ENCODE data around the gene AGAP1. TPM values are rescaled to one million over a fixed set of nuclear protein-coding genes. Genes with fewer than 3 reads are reported as not detected.

The AGAP1 gene
- total RNA-seq, 1 donor from 2014 or later, result 43.8 TPM

- H3K27me3 Mint-ChIP-seq (ENCODE audit: unreplicated experiment), result no peaks in the 10 kb centered on the region
- no peaks in the 10 kb centered on the region for H3K9me3 Mint-ChIP-seq (ENCODE audit: unreplicated experiment)
- TF ChIP-seq, protein P1, sequence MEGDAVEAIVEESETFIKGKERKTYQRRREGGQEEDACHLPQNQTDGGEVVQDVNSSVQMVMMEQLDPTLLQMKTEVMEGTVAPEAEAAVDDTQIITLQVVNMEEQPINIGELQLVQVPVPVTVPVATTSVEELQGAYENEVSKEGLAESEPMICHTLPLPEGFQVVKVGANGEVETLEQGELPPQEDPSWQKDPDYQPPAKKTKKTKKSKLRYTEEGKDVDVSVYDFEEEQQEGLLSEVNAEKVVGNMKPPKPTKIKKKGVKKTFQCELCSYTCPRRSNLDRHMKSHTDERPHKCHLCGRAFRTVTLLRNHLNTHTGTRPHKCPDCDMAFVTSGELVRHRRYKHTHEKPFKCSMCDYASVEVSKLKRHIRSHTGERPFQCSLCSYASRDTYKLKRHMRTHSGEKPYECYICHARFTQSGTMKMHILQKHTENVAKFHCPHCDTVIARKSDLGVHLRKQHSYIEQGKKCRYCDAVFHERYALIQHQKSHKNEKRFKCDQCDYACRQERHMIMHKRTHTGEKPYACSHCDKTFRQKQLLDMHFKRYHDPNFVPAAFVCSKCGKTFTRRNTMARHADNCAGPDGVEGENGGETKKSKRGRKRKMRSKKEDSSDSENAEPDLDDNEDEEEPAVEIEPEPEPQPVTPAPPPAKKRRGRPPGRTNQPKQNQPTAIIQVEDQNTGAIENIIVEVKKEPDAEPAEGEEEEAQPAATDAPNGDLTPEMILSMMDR (IDR thresholded peaks at IDR 0.05), result no peak
- peaks cover 24% of the 10 kb centered on the region for H3K36me3 Mint-ChIP-seq (ENCODE audit: unreplicated experiment)
- no peak overlapping the region for H3K4me3 Mint-ChIP-seq (ENCODE audit: unreplicated experiment)
- H3K4me1 Mint-ChIP-seq (ENCODE audit: unreplicated experiment), result peaks cover 11% of the 10 kb centered on the region
- DNase-seq (ENCODE audit: extremely low spot score, unreplicated experiment), result no peak
- no peak overlapping the region for H3K27ac Mint-ChIP-seq (ENCODE audit: unreplicated experiment)
Measured at GRCh38 chr2:236049981-236050380, 556.1 kb downstream of the AGAP1 start.

DNA sequence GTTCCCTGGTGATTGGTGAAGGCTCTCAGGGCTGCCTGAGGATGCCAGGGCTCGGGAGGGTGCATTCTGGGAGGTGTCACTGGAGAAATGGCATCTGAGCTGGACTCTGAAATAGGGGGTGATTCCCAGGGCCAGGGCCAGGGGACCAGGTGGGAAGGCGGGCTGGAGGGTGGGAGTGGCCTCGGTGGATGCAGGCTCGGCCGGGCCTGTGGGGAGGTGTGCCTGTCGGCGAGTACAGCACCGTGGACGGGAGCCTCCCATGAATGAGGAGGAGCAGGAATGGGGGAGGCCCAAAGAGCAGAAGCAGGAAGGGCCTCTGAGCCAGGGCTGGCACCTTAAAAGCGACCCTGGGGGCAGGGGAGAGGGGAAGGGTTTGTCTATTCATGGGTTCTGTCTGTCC lies 557.5 kb downstream of the AGAP1 start:
- TF ChIP-seq, protein P1 (IDR thresholded peaks at IDR 0.05), result no peak
- peaks cover 11% of the 10 kb centered on the region for H3K4me1 Mint-ChIP-seq (ENCODE audit: unreplicated experiment)
- DNase-seq (ENCODE audit: extremely low spot score, unreplicated experiment), result no peak
- no peaks in the 10 kb centered on the region for H3K9me3 Mint-ChIP-seq (ENCODE audit: unreplicated experiment)
- H3K27me3 Mint-ChIP-seq (ENCODE audit: unreplicated experiment), result no peaks in the 10 kb centered on the region
- no peak overlapping the region for H3K4me3 Mint-ChIP-seq (ENCODE audit: unreplicated experiment)
- H3K36me3 Mint-ChIP-seq (ENCODE audit: unreplicated experiment), result peaks cover 27% of the 10 kb centered on the region
- H3K27ac Mint-ChIP-seq (ENCODE audit: unreplicated experiment), result no peak overlapping the region

GRCh38 chr2:236051806-236052205 lies 558.0 kb downstream of the AGAP1 start:
- Mint-ChIP-seq H3K36me3 (ENCODE audit: unreplicated experiment) (peaks cover 27% of the 10 kb centered on the region), H3K27ac (ENCODE audit: unreplicated experiment) (no peak overlapping the region), H3K4me3 (ENCODE audit: unreplicated experiment) (no peak overlapping the region), H3K4me1 (ENCODE audit: unreplicated experiment) (peaks cover 11% of the 10 kb centered on the region), H3K9me3 (ENCODE audit: unreplicated experiment) (no peaks in the 10 kb centered on the region), H3K27me3 (ENCODE audit: unreplicated experiment) (no peaks in the 10 kb centered on the region)
- TF ChIP-seq, protein P1 (IDR thresholded peaks at IDR 0.05), result no peak
- DNase-seq (ENCODE audit: extremely low spot score, unreplicated experiment), result no peak

GRCh38 chr2:236052206-236052605 lies 558.4 kb downstream of the AGAP1 start:
- H3K9me3 Mint-ChIP-seq (ENCODE audit: unreplicated experiment), result no peaks in the 10 kb centered on the region
- H3K4me3 Mint-ChIP-seq (ENCODE audit: unreplicated experiment), result no peak overlapping the region
- H3K27me3 Mint-ChIP-seq (ENCODE audit: unreplicated experiment), result no peaks in the 10 kb centered on the region
- H3K36me3 Mint-ChIP-seq (ENCODE audit: unreplicated experiment), result peaks cover 27% of the 10 kb centered on the region
- peaks cover 11% of the 10 kb centered on the region for H3K4me1 Mint-ChIP-seq (ENCODE audit: unreplicated experiment)
- no peak overlapping the region for H3K27ac Mint-ChIP-seq (ENCODE audit: unreplicated experiment)
- TF ChIP-seq, protein P1 (IDR thresholded peaks at IDR 0.05), result no peak
- DNase-seq (ENCODE audit: extremely low spot score, unreplicated experiment), result no peak

GRCh38 chr2:236052926-236053821 lies 559.3 kb downstream of the AGAP1 start:
- TF ChIP-seq, protein P1 (IDR thresholded peaks at IDR 0.05), result no peak
- H3K27ac Mint-ChIP-seq (ENCODE audit: unreplicated experiment), result no peak overlapping the region
- H3K27me3 Mint-ChIP-seq (ENCODE audit: unreplicated experiment), result no peaks in the 10 kb centered on the region
- no peak overlapping the region for H3K4me3 Mint-ChIP-seq (ENCODE audit: unreplicated experiment)
- peaks cover 29% of the 10 kb centered on the region for H3K36me3 Mint-ChIP-seq (ENCODE audit: unreplicated experiment)
- no peak for DNase-seq (ENCODE audit: extremely low spot score, unreplicated experiment)
- peaks cover 11% of the 10 kb centered on the region for H3K4me1 Mint-ChIP-seq (ENCODE audit: unreplicated experiment)
- H3K9me3 Mint-ChIP-seq (ENCODE audit: unreplicated experiment), result peaks cover 2% of the 10 kb centered on the region

Data from osteocyte (in vitro differentiated cells).